ENCODE results near the gene TMEM169.

GRCh38 chr2:216074380-216074779 lies 7.3 kb upstream of the TMEM169 start:
- TF ChIP-seq USF2 (IDR thresholded peaks at IDR 0.05) (no peak), EHMT2 (IDR thresholded peaks at IDR 0.05; ENCODE audit: low read depth) (no peak), RAD21 (conservative IDR thresholded peaks at IDR 0.05 in 1 of 2, IDR thresholded peaks at IDR 0.05 in 1 of 2) (no peak), CTCF (IDR thresholded peaks at IDR 0.05) (no peak), EP300 (IDR thresholded peaks at IDR 0.05) (no peak), RARB (CRISPR knock-in tag; IDR thresholded peaks at IDR 0.05) (no peak), JUNB (IDR thresholded peaks at IDR 0.05) (no peak)
